SK-MEL-5 (cell line): ENCODE measurements around the gene RSPH9. TPM values are rescaled to one million over a fixed set of nuclear protein-coding genes. Genes with fewer than 3 reads are reported as not detected.

Experiments
- DNase-seq: peaks from one replicate; pipeline ENCODE4 v3.0.0-alpha.2; 2016; ENCODE audit warnings: low read depth, low spot score
- in situ Hi-C: cut with HindIII; loops from 2 replicates; pipeline ENCODE4 v1.10.0; 2016; ENCODE audit warnings: low sequenced_read_pairs, high pct_unique_total_duplicates, low pct_unique_long_range_greater_than_20kb
- total RNA-seq: library from RNA; depleted of rRNA; stranded (reverse); fragments of >200 nt; shearing (Covaris generic); gene quantifications from 2 replicates; pipeline ENCODE4 v1.2.3, GENCODE V29; 2014

Gene RSPH9
- total RNA-seq, 1 experiment from 2014 or later, result 1.1 TPM

DNA sequence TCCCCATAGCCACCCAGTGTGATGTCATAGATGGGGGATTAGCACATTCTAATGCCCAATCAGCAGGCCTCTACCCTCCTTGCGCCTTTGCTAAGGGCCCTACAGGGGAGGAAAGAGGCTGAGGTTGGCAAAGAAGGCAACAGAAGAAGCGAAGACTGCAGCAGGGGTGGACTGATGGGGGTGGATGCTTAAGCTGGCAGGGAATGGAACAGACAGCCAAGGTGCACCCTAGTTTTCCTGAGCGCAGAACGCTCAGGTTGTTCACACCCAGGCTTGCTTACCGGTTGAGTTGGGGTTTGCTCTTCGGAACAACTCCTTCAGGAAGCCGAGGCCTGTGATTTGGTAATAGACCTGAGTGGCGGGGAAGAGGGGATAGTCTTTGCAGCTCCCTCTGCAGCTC lies 30.1 kb downstream of the RSPH9 start:
- in situ Hi-C loops, result no loop called here
- no peak for DNase-seq

DNA sequence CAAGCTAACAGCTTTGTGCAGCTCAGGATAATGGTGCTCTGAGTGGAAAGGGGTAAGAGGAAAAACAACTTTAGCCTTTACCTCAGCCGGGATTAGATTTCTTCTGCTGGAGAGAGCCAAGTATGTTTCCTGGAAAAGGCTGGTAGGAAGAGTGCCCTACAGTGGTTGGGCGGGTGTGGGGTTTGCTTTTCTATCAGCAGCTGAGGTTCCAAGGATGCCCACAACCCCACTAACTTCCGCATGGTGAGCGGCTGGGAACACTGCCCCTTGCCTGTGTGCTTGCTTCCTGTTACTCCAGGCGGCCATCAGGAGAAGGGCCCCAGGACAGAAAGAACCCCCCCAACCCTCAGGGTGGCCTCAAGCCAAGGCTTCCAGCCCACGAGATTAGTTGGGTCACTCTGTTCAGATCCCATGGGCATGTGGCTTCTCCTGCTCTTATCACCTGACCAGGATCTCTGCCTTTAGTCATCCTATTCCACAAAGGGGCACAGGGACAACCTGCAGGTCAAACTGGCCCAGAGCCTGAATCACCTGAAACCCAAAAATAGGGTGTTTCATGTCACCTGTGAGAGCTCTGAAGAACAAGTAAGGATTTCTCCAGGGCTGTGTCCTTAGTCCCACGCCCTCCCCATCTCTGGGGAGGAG lies 32.2 kb downstream of the RSPH9 start:
- no peak for DNase-seq
- in situ Hi-C loops, result no loop called here

DNA sequence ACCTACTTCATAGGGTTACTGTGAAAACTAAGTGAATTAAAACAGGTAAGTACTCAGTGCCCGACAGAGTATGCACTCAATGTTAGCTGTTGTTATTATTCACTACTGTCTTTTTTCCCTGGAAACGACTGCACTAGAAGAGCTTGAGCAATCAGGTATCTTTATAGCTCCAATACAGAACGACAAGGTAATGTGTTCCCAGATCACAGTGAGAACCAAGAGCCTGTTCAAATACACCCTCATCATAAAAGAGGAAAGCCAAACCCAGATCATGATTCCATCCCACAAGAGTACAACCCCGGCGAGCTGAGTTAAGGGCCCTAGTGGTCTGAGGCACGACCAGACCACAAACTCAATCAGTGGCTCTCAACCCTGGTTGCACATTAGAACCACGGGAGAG lies 32.9 kb downstream of the RSPH9 start:
- in situ Hi-C loops, result no loop called here
- DNase-seq, result no peak

DNA sequence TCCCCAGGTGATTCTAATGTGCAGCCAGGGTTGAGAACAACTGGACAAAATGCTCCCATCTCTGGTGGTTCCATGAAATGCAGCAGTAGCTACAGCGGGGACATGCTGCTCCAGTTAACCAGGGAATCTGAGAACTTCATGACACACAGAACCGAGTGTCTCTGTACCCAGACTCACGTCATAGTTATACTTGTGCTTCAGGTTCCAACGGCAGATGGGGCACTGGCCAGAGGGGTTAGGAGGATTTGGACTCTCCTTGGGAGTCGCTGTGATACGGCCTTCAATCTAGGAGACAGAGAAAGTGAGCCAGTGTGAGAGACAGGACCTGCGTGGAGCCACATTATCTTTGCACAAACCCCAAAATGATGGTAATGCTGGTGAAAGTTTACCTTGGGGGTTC lies 33.5 kb downstream of the RSPH9 start:
- in situ Hi-C loops, result no loop called here

DNA sequence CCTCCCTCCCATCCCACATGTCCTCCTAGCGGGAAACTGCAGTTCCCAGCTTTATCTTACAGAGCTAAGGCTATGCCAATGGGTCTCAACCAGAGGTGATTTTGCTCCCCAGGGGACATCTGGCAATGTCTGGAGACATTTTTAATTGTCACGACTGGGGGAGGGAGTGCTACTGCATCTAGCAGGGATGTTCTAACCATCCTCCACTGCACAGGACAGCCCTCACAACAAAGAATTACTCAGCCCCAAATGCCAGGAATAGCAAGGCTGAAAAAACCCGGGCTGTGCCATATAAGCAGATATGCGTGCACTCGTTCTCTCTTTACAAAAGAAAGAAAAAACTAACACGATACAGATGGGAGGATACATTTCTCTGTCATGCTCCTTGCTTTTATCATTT lies 34.2 kb downstream of the RSPH9 start:
- in situ Hi-C loops, result no loop called here
- DNase-seq, result no peak

More for the DNA sequence above, 33.5 kb downstream of the RSPH9 start:
- no peak for DNase-seq

DNA sequence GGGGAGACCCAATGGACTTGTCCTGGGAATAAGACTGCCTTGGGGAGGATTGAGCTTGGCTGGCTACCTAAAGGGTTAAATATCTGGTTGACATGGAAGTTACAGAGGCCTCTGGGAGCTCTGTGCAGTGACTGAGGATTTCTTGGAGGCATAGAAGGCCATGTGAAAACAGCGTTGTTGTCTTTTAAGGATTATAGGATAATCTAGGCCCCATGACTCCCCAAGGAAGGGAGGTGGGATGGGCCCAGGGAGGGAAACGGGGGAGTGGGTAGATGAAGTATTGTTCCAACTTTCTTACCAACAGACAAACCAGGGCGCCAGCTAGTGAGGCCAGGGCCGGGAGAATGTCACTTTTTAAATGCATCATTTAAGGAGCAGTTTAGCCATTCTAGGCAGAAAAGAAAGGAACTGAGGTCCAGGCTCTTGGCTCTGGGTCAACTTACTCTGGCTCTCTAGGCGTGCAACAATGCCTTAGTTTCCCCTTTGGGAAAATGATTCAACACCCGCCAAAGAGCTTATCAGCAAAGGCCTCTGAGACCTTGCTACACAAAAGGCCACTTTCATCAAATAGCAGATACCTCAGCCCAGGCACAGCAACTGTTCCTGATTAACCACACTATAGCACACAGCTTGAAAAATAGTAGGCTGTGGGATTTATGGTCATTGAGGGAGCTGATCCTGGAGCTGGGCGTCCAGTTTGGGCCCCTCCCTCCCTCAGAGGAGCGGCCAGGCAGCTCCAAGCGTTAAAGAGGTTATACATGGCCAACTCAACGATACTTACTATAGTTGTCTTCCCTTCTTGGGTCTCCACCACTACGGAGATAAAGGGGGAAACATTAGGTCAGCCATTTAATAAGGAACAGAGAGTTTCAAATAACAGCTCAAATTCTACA lies 35.7 kb downstream of the RSPH9 start:
- no peak for DNase-seq
- in situ Hi-C loops, result no loop called here

DNA sequence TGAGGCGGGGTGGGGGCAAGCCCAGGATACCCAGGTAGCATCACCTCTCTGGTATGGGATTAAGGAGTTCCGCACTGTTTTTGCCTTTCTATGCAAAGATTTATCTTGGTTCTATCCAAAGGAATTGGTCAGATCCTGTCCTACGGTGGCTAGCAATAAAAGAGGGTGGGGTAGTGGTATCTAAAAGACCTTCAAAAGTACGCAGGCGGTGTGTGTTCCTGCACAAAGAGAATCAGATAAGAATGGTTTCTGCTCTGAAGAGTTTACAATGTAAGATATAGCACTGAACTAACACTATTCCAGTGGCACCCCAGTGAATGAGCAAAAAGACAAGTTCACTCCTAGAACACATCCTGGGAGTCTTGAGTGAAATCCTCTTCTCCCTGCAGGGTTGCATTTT lies 36.5 kb downstream of the RSPH9 start:
- in situ Hi-C loops, result no loop called here
- DNase-seq, result no peak

DNA sequence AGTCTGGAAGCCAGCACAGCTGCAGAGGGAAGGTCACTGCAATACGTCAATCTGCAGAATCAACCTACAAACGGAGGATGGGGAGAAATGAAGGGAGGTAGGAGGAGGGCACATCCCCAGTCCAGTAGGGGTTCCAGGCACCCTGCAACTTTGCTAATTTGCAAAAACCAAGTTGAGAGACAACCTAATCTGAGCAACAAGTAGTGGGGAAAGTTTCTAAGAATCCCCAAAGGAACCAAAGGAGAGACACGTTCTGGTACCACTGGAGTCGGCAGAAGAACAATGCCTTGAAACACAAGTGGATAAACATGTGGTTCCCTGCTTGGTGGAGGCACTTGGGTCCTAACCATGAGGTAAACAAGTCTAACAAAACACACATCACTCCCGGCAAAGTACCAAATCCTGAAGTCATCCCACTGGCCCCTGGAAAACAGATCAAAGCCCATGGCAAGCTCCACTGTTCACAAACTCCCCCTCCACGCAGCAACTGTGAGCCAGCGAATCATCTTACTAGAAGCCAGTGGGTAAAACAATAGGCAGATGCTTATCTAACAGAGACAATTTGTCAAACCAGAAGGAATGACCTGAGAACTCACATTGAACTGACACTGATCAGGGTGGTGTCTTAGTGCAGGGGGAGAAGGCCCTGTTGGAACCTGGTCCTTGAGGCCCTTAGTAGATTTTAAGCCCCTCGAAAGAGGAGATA lies 38.0 kb downstream of the RSPH9 start:
- DNase-seq, result no peak
- in situ Hi-C loops, result no loop called here

DNA sequence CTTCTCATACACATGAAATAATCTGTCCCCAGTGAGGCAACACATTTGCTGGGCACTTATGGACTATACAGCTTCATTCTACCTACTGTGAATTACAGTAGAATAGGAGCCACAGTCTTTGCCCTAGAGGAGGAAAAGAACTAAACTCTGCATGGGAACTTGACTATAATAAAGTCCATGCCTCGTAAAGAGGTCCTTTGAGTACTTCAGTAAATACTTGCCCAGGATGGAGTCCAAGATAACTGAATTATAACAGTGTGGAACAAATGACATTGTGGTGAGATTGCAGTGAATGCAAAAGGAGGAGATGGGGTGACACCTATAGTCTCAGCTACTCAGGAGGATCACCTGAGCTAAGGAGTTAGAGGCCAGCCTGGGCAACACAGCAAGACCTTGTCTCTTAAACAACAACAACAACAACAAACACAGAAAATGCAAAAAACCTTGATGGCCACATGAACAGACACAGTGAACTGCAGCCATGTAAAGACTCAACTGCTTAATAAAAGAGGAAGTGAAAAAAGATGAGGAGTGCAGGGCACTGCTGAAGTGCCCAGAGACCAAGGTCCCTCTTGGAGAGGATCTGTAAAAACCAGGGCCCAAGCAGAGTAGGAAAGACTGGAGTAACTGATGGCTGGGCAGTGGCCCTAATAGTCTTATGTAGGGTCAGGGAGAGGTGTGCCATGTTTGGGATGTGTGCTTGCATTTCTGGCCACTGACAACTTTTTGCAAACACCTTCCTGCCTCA lies 39.0 kb downstream of the RSPH9 start:
- in situ Hi-C loops, result no loop called here

DNA sequence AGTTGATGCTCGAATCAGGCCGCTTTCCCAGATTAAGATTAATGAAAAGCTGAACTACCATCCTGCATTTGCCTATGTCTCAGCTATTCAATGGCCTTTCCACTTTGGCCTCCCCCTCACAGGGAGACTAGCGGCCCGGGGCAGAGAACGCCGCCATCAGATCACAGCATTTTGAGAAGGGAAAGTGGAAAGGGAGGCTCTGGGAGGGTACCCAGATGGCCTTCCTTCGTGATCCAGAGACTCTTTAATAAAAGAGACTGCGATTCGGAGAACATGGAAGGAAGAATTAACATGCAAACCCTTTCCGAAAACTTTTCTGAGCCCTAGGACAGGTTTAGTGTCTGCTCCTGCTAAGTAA lies 42.2 kb downstream of the RSPH9 start:
- no peak for DNase-seq
- in situ Hi-C loops, result no loop called here

More for the DNA sequence above, 39.0 kb downstream of the RSPH9 start:
- no peak for DNase-seq

DNA sequence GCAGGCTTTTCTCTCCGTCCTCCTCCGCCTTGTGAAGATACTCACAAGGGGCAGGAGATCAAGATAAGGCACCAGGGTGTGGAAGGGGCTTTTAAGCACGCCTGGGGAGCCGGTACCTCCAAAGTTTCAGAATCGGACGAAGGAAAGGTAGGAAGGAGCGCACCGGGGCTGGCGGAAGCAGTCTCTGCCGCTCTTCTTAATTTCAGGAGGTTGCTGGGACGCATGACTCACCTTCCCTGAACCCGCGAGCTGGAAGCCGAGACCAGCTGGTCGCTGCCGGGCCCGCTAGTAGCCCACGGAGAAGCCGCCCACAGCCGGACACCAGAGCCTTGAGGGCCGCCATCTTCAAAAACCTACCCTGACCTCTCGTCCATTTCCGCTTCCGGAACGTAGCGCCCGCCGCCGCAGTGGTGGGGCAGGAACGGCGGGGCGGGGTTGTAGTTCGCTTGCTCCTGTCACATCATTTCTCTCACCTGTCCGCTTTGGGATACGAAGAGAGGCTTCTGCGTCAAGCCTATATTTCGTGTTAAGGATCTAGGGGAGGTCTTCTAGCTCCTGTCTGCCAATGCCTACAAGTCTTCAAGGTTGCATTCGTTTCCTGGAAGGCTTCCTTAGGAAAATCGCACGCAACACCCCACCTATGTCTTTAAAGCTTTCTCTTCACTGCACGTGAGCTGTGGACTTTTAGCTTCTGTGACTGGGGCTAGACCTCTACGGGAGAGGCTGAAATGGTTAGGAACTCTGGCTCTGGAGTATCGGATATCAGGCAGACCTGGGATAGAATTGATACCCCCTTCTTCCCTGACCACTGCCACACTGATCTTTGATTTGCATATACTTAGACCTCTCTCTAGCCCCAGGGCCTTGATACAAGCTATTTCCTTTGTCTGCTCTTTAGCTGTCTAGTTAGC lies 42.9 kb downstream of the RSPH9 start, which contains the start of gene MRPS18A:
TSS of gene MRPS18A (minus strand) at position 355 of the 911 bp plus-strand sequence. CDS start at position 343, 12 bp downstream.
- in situ Hi-C loops, result no loop called here
- peak; percentile 66 for DNase-seq

DNA sequence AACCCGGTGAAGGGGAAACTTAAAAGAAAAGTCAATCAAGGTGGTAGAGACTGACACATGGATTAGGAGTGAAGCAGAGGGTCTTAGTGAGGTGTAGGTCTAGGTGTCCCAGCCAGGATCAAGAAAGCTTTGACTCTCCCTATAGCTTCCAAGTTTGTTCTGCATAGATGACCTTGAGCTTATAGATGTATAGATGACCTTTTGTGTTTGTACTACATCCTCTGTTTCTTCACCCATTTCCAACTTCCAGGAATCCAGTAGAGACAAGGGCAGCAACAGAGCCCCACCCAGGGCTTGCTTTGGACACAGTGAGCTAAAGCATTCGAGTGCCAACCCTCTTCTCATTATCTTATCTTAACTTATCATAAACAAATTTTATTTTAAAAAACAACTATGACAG lies 44.6 kb downstream of the RSPH9 start:
- no peak for DNase-seq
- in situ Hi-C loops, result no loop called here

DNA sequence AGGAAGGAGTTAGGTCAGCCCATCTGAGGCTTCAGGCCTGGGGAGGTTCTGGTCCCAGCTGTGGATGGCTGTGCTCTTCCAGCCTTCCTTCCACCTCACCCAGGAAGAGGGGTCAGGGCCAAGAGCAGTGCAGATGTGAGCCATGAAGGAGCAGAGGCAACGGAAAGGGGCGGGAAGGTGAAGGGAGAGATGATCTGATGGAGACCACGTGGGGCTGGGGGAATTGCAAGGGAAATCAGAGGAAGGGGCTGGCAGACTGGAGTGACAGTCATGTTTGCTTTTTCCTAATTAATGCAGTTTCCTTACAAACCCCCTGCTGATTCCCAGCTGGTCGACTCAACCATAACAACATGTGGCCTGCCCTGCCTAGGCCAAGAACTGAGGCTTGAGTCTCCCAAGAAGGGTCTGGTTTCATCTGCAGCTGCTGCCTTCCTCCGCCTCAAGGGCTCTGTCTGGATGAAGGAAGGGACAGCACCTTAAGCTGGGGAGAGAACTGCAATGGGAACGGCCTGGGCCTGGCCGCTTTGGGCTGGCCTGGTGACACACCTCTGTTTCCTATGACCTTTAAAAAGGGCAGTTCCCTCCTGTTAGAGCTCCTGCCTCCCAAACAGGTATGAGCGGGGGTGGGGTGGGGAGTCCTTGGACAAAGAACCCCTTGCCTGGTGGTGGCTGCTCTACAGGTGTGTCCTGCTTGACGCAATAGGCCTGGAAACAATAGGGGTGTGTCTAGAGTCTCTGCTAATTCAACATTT lies 50.6 kb downstream of the RSPH9 start:
- in situ Hi-C loops, result no loop called here
- DNase-seq, result no peak

DNA sequence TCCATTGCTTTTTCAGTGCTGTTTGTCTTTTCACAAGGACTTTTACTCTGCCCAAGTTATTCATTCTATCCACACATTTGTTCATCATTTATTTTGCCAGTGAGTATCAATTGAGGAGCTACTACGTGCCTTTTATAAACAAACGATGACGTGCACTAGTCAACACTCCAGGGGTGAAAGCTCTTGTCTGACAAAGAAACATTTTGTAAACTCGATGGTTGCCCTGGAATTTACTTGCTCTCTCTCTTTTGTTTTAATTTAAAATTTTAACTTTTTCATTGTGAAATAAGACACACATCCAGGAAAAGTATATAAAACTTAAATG lies 51.1 kb downstream of the RSPH9 start:
- DNase-seq, result no peak
- in situ Hi-C loops, result no loop called here

DNA sequence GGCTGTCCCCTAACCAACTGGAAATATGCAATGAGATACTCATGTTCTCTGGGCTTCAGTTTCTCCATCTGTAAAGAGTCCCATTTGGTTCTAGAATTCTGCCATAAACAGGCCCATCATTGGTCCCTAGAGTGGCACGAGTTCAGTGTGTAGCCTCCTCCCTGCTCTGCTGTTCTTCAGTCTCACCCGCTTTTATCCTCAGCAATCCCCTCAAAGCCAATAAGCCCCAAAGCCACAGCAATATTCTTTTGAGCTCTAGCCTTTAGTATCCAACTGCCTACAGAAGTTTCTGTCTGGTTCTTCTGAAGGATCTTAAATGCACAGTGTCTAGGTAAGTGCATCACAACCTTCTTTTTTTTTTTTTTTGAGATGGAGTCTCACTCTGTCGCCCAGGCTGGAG lies 52.6 kb downstream of the RSPH9 start:
- in situ Hi-C loops, result no loop called here
- no peak for DNase-seq

DNA sequence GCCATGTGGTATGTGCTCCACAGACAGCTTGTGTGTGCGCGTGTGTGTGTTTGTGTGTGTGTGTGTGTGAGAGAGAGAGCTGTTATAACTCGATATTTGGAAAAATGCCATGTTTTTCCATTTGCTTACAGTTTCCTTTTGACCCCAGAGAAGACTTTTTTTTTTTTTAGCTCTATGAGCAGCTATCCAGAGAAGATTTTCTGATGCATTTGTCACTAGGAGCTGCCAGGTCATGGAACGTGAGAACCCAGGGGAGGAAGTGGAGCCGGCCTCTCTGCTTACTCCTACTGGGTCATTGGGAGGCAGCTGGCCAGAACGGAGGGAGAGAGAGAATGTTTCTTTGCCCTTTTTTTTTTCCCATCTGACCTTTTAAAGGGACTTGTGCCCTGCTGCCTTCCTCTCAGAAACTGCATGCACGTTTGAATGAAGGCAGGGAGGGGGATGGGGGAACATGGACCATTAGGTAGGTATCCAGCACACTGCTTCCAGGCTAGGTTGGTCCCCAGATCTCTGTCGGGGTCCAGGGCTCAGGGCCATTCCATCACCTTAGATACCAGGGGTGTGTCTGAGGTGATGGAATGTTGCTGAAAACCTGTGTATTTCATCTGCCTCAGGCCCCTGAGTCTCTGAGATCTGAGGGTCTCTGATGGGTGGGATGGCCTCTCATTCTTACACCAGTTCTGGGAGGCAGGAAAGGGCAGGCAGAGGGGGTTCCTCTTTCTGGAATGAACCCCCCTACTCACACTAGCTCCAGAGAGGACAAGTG lies 53.9 kb downstream of the RSPH9 start:
- in situ Hi-C loops, result no loop called here
- DNase-seq, result no peak
